DOHH2 (cell line): ENCODE results near the gene SLC29A1.
"Not testable (repeated sequence)": the region's sequence is repeated elsewhere in the genome, so short reads cannot be mapped to it uniquely, and the experiment has no call there.

Source experiments
- H3F3A ChIP-seq: fragments of 200-600 bp; sonication (generic), shearing (Covaris generic); 2 replicates; pipeline ENCODE4 v1.6.0; 2016; ENCODE audit warnings: antibody characterized with exemption, mild to moderate bottlenecking; ENCODE audit not compliant: control insufficient read depth, insufficient read depth
- H3K27ac ChIP-seq: fragments of 200-600 bp; sonication (generic); 2 replicates; pipeline ENCODE4 v1.5.1; 2014; ENCODE audit warnings: low read depth, mild to moderate bottlenecking, low read length, moderate library complexity
- H3K27me3 ChIP-seq: fragments of 200-600 bp; sonication (generic); 2 replicates; pipeline ENCODE4 v1.6.1; 2014; ENCODE audit warnings: mild to moderate bottlenecking, low read length, mixed read lengths; ENCODE audit not compliant: control insufficient read depth
- H3K36me3 ChIP-seq: fragments of 200-600 bp; sonication (generic); 2 replicates; pipeline ENCODE4 v1.6.1; 2014; ENCODE audit warnings: mild to moderate bottlenecking, low read length, moderate library complexity, mixed read lengths; ENCODE audit not compliant: control insufficient read depth
- H3K4me1 ChIP-seq: fragments of 200-600 bp; sonication (generic); 2 replicates; pipeline ENCODE4 v1.6.1; 2014; ENCODE audit warnings: mild to moderate bottlenecking, low read length, mixed read lengths; ENCODE audit not compliant: control insufficient read depth
- H3K4me2 ChIP-seq: fragments of 200-600 bp; sonication (generic); 2 replicates; pipeline ENCODE4 v1.6.0; 2014; ENCODE audit warnings: mild to moderate bottlenecking, low read length, moderate library complexity
- H3K4me3 ChIP-seq: fragments of 200-600 bp; sonication (generic); 2 replicates; pipeline ENCODE4 v1.5.1; 2014; ENCODE audit warnings: mild to moderate bottlenecking, low read length, mixed read lengths
- H3K79me2 ChIP-seq: fragments of 200-600 bp; sonication (generic); 2 replicates; pipeline ENCODE4 v1.6.1; 2014; ENCODE audit warnings: mild to moderate bottlenecking, low read length, mixed read lengths; ENCODE audit not compliant: control insufficient read depth
- H3K9me2 ChIP-seq: fragments of 200-600 bp; sonication (generic); replicated peaks from 2 replicates; pipeline ENCODE4 v1.6.1; 2014; ENCODE audit warnings: mild to moderate bottlenecking, low read length, mixed read lengths; ENCODE audit not compliant: control insufficient read depth
- H3K9me3 ChIP-seq: fragments of 200-600 bp; sonication (generic); 2 replicates; pipeline ENCODE4 v1.6.1; 2014; ENCODE audit warnings: antibody characterized with exemption, low read length, mixed read lengths; ENCODE audit not compliant: control insufficient read depth, insufficient read depth
- H4K20me1 ChIP-seq: fragments of 200-600 bp; sonication (generic); 2 replicates; pipeline ENCODE4 v1.6.0; 2014; ENCODE audit warnings: low read depth, mild to moderate bottlenecking, antibody characterized with exemption, low read length, moderate library complexity; ENCODE audit not compliant: control insufficient read depth, insufficient read depth
- CTCF ChIP-seq: fragments of 200-600 bp; sonication (generic); IDR thresholded peaks from one replicate; pipeline ENCODE4 v1.5.1; 2014; ENCODE audit warnings: antibody characterized with exemption, mild to moderate bottlenecking, low read depth, low read length; ENCODE audit not compliant: poor library complexity, severe bottlenecking
- EZH2phosphoT487 ChIP-seq: fragments of 200-600 bp; sonication (generic); IDR thresholded peaks from 2 replicates; pipeline ENCODE4 v1.6.1; 2017; ENCODE audit warnings: borderline replicate concordance, mild to moderate bottlenecking, antibody characterized with exemption, low read length, moderate library complexity, mixed read lengths

The SLC29A1 gene

GRCh38 chr6:44230034-44230675, 6.8 kb downstream of the SLC29A1 start:
- Histone ChIP-seq H3F3A (peaks cover 2% of the 10 kb centered on the region; the same call in 1 of the 2 replicates), H3K27me3 (no peaks in the 10 kb centered on the region), H3K79me2 (peaks cover 33% of the 10 kb centered on the region), H3K27ac (no peak overlapping the region), H4K20me1 (peaks cover 7% of the 10 kb centered on the region; the same call in 1 of the 2 replicates), H3K4me1 (peaks cover 15% of the 10 kb centered on the region), H3K9me2 (no peaks in the 10 kb centered on the region), H3K4me3 (no peak overlapping the region), H3K4me2 (no peak overlapping the region), H3K36me3 (peaks cover 90% of the 10 kb centered on the region), H3K9me3 (no peaks in the 10 kb centered on the region)
- TF ChIP-seq CTCF (no peak), EZH2phosphoT487 (no peak)

- Histone ChIP-seq H3K79me2 (peaks cover 20% of the 10 kb centered on the region), H3K36me3 (peaks cover 93% of the 10 kb centered on the region), H3F3A (peaks cover 13% of the 10 kb centered on the region)
- H3K4me2 ChIP-seq, H3K4me1 ChIP-seq, H4K20me1 ChIP-seq, H3K9me2 ChIP-seq, H3K27me3 ChIP-seq, H3K9me3 ChIP-seq, H3K27ac ChIP-seq, H3K4me3 ChIP-seq: not testable (repeated sequence)
Measured at GRCh38 chr6:44231426-44231825, 8.0 kb downstream of the SLC29A1 start.

GRCh38 chr6:44232676-44233566, 9.5 kb downstream of the SLC29A1 start:
- no peak overlapping the region for H3K27ac ChIP-seq
- no peaks in the 10 kb centered on the region for H3K9me3 ChIP-seq
- no peaks in the 10 kb centered on the region for H4K20me1 ChIP-seq
- peaks cover 5% of the 10 kb centered on the region for H3K79me2 ChIP-seq
- H3K4me2 ChIP-seq, result no peak overlapping the region
- H3F3A ChIP-seq, result peaks cover 13% of the 10 kb centered on the region
- TF ChIP-seq EZH2phosphoT487, result no peak
- TF ChIP-seq CTCF, result no peak
- peaks cover 80% of the 10 kb centered on the region for H3K36me3 ChIP-seq
- no peak overlapping the region for H3K4me3 ChIP-seq
- H3K27me3 ChIP-seq, result no peaks in the 10 kb centered on the region
- no peaks in the 10 kb centered on the region for H3K9me2 ChIP-seq
- peaks cover 9% of the 10 kb centered on the region for H3K4me1 ChIP-seq
